Measurements from ENCODE around the gene EHD4.

Gene EHD4

DNA sequence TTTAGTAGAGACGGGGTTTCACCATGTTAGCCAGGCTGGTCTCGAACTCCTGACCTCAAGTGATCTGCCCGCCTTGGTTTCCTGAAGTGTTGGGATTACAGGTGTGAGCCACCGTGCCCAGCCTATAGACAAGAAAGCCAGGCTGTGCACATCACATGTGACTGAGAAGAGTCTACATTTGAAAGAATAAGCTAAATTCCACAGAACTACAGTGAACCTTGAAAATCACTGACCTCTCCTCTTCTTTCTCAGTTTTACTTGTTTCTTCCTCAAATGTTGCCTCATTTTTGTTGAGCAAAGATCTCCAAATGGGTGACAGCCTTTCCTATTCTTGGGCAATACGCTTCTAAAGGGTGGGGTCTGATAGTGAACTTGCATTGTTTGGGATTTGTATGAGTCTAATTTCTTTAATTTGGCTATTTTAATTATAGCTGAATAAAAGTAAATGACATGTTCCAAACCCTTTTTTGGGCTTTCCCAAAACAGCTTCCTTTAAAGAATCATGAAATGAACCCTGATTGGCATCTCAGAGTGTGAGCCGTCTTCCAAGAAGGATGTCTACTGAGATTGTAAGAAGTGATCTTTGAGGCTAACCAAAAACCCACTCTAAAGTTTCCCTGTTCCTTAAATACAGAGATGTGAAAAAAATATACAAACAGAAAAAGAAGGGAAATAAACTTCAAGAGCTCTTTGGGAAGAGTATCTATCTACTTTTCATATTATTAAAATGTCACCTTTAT, 56.9 kb downstream of the EHD4 start:
- DNase-seq: no peak

- no peak for DNase-seq
Measured at GRCh38 chr15:41914411-41914810, 57.9 kb downstream of the EHD4 start.

DNA sequence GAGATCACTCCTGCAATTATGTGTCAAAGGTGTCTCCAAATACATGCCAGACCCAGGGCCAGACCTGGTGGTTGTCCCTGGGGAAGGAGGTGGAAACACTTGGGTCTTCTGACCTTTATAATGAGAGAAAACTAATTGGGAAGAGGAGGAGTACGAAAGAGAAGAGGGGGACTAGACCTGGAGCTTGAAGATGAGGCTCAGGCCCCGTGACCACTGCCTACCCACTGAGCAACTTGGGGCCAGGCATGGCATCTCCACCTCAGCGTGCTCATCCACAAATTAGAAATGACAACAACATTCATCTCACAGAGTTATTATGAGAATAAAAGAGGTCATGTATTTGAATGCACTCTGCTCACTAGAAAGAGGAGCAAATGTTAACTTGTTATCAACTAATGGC, 59.1 kb downstream of the EHD4 start:
- no peak for DNase-seq

- no peak for DNase-seq
Measured at GRCh38 chr15:41911691-41912345, 60.5 kb downstream of the EHD4 start.

- DNase-seq: no peak
Measured at GRCh38 chr15:41908736-41909461, 63.5 kb downstream of the EHD4 start.

- no peak for DNase-seq
Measured at GRCh38 chr15:41907141-41907540, 65.2 kb downstream of the EHD4 start.

DNA sequence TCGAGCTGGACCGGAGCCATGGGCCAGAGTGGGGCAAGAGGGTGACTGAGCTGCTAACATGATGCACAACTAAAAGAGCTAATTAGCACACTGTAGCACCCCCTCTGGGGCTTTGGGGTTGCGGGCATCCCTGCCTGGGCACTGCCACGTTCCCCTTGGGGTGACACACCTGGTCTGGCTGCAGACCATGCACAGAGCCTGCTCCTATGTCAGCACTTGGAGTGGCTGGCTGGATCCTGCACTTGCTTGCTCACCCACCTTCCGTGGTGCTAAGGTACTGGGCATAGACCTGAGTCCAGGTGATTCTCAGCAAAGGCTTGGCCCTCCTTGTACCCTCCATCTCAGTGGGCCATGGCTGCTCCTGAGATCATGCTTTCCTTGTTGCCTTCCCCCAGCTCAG, 65.7 kb downstream of the EHD4 start:
- no peak for DNase-seq

GRCh38 chr15:41905036-41905793, 67.1 kb downstream of the EHD4 start:
- DNase-seq: no peak

DNA sequence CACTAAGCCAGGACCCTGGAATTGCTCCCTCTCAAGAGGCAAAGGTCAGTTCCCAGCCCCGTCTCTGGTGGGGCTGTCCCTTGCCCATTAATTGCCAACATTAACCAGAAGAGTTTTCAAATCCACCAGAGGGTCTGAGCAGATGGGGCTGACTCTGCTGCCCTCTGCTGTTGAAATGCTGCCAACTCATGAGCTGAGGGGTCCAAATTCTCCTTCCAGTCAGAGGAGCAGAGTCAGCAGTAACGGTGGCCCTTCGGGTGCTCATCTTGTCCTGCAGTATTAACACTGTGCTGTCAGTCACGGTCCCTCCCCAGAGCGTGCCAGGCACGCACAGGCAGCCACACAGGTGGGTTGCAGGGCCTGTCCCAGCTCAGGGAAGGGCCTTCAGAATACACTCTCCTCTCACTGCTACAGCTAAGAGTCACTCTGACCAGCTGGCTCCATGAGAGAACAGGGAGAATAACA, 67.8 kb downstream of the EHD4 start:
- peak; percentile 13 for DNase-seq

- DNase-seq: no peak
Measured at GRCh38 chr15:41903782-41904181, 68.6 kb downstream of the EHD4 start.

GRCh38 chr15:41901431-41901830, 70.9 kb downstream of the EHD4 start:
- no peak for DNase-seq

DNA sequence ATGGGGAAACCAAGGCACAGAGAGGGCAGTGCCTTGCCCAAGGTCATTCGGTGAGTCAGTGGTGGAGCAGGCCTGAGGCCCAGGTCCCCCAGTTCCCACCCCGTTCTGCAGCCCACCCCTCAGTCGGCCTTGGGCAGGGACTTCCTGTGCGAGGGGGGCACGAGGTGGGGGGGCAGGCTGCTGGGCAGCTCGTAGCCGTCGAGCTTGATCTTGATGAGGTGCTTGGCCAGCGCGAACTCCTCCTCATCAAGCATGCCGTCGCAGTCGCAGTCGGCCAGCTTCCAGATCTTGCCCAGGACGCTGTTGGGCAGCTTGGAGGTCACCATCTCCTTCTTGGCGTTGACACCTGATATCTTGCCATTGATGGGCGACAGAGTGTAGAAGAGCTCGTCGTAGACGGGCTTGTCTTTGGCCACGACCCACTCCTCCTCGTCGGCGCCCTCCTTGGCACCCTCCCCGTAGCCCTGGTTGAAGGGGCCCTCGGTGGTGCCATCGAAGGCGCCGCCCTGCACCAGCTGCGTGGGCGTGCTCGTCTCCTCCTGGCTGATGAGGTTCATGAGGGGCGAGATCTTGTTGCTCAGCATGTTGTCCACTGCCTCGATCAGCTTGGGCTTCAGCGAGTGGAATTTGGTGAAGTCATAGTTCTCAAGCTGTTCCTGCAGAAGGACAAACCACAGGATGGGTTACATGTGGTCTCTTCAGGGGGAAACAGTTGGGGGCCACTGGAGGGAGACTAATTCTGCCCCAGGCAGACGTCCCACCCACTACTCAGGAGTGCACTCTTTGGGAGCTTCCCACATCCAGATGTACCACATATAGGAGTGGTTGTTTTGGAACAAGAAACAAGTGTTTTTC, 71.6 kb downstream of the EHD4 start:
- no peak for DNase-seq

- DNase-seq: no peak
Measured at GRCh38 chr15:41899854-41900442, 72.4 kb downstream of the EHD4 start.

GRCh38 chr15:41897363-41897799, 75.0 kb downstream of the EHD4 start:
- DNase-seq: no peak

DNA sequence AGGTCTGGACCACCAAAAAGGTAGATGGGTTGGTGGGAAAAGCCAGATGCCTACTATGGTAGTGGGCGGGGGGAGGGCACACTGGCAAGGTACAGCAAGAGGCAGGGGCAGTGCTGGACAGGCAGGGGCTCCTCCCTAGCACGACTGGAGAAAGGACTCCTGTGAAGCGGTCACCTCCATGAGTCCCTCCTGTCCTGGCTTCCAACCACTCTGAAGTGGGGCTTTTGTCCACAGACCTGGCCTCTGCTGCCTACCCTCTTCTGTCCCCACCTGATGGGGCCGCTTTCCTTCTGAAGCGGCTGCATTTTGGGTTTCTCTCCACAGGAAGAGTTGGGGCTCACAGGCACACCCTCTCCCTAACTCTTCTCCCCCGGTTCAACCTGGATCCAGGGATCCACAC, 75.8 kb downstream of the EHD4 start:
- no peak for DNase-seq

DNA sequence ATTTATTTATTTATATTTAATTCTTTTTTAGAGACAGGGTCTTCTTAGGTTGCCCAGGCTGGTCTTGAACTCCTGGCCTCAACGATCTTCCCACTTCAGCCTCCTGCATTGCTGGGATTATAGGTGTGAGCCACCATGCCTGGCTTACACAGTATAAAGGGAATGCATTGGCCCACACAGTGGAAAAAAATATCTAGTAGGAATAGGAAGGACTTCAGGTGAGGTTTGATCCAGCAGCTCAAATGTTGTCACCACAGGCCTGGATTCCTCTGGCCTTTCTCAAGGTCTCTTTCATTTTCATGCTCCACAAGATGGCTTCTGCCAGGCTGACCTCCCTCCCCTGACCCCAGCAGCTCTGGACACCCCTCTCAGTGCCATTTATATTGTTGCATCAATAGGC, 76.4 kb downstream of the EHD4 start:
- DNase-seq: no peak

DNA sequence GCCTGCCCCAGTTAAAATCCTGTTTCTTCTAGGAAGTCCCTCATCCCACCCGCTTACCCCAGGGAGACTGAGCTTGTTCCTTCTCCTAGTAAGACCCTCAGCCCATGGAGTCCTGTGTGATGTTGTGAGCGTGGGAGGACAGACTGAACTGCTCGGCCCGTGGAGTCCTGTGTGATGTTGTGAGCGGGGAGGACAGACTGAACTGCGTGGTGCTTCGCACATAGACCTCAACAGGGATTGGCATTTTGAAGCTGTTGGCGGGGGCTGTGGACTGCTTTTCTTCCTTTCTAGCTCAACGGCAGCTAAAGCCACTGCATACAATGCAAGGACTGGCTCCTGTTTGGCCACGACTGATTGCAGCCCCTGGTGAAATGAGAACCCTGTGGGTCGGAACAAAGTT, 76.9 kb downstream of the EHD4 start:
- no peak for DNase-seq

DNA sequence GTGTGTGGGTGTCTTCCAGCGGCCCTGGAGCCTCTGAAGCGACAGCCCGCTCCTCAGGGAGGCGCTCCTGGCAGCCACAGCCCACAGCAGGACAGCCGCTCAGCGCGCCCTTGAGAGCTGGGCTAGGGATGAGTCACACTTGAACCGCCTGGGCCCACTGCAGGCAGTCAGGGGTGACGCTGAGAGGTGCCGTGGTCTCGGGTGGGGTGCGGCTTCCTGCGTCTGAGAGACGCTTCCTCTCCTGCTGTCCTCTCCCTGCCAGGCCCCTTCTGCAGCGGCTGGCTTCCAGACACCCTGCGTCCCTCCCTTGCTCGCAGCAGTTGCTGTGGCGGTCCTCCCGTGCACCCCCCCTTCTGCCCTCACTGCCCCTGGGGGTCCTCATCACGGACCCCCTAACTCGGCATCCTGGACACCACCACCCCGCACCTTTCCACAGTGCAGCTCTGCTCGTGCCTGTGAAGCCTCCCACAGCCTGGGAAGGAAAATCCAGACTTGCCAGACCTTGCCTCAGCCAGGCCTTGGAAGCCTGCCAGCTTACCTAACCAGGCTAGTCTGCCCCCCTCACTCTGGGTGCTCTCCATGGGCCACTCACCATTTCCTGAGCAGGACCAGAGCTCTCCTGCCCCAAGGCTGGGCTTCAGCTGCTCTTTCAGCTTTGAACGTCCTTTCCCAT, 77.4 kb downstream of the EHD4 start:
- DNase-seq: no peak

DNA sequence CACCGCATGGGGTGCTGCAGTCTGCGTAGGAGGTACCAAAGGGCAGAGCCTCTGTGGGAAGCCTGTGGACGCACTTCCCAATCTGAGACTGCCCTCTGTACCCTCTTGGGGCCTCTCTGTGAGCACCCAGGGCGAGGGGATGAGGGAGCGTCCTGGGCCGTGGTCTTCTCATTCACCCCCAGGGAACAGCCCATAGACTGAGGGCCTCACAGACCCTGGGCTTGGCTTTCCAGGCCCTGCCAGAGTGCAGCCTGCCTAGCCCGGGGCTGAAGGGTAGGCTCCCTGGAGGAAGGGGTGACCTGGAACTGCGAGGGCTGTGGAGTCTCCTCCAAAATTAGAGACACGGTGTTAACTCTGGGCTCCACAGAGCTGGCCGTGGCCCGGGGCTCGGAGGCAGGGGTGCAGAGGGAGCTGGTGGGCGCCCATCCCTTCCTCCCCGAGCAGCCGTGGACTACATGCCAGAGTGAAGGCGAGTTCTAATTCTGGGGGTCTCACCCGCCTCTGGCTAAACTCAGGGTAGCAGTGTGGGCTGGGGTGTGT, 78.0 kb downstream of the EHD4 start:
- DNase-seq: no peak

GRCh38 chr15:41893422-41894250, 78.7 kb downstream of the EHD4 start, which contains the start of gene SPTBN5:
TSS of gene SPTBN5 (minus strand) at chr15:41894053. CDS start at chr15:41893497, 556 bp downstream.
- DNase-seq: no peak

All from NCI-H1048 (cell line).